Ramos (cell line): ENCODE results near the gene FAM210A.

Source experiments
- in situ Hi-C: fragments of 300-500 bp; cut with MboI; formaldehyde crosslinking; loops from one replicate; pipeline ENCODE4 v1.14.3; 2022; ENCODE audit warnings: low sequenced_read_pairs; ENCODE audit not compliant: unreplicated experiment

Gene FAM210A

DNA sequence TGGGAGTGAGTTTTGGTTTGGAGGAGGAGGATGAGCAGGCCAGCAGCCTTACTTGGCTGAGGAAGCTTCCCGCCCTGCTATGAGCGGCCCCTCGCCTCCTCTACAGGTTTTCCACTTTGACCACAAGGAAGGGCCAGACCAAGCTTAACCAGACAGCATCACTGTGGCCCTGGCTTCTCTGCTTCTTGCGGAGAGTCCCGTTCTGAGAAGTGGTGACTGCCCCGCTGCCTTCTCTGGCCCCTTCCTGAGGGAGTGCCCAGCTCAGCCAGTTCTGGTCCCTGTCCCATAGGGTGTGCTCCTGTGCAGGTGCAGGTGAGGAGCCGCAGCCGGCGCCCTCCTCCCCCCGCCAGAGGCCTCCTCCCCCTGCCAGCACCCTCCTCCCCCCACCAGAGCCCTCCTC is 101.0 kb downstream of the FAM210A start:
- in situ Hi-C loops, result no loop called here

GRCh38 chr18:13624563-13625237 is 101.7 kb downstream of the FAM210A start:
- in situ Hi-C loops, result no loop called here

DNA sequence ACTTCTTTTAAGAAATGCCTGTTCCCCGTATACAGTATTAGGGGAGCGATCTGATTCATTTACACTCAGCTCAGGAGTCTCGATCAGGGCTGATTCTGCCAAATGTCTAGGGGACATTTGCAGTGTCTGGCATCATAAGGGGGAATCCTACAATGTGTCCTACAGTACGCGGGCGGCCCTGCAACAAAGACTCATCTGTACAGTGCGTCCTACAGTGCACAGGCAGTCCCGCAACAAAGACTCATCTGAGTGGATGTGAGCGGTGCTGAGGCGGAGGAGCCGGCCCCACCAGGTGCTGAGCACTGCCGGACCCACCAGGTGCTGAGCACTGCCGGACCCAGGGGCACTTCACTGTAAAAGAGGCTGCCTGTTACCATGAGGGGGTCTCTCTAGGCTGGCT is 102.5 kb downstream of the FAM210A start:
- in situ Hi-C loops, result no loop called here

GRCh38 chr18:13623348-13623747 is 103.0 kb downstream of the FAM210A start:
- in situ Hi-C loops, result no loop called here

GRCh38 chr18:13622751-13623150 is 103.6 kb downstream of the FAM210A start:
- in situ Hi-C loops, result no loop called here

DNA sequence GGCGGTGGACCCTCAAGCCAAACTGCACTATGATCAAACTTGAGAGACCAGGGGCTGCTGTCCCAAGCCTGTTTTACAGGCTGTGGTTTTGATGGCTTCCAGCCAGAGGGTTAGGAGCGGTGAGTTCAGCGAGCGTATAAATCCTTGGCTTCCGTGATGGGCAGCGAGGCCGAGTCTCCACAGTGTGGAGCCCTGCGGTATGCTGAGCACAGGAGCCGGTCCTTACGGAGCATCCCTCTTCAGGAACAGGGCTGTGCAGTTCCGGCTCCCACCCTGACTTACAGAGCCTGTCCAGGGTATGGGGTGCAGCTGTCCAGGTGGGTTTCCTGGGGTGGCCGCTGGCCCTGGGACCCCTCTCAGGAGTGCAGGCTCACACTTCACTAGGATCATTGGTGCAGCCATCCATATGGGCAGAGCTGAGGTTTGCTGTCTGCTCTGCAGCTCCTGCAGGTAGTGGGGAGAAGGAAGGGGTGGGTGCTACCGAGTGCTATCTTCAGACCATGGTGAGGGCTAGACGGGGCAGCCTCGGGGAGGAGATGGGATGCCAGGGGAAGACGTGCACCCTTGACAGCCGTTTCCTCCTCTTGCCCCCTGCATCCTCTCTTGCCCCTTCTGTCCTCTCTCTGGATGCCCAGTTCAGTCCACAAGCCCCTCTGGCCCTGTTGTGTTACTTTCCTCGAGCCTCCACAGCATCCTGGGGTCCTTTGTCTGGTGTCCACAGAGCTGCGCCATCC is 104.3 kb downstream of the FAM210A start:
- in situ Hi-C loops, result no loop called here

DNA sequence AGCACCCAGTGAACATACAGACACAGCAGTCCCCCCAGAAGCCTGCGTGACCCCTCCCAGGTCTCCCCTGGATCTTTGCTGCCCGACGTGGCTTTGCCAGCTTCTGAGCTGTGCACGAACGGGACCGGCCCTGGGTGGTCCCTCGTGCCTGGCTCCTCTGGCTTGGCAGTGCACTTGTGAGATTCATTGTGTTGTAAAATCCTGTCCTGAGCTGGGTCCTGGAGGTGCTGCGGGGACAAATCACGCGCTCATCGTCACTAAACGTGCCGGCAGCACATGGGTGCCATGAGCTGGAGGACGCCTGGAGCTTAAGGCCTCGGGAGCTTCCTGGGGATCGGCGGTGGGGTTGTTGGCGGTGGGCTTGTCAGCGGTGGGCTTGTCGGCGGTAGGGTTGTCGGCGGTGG is 104.9 kb downstream of the FAM210A start:
- in situ Hi-C loops, result no loop called here

DNA sequence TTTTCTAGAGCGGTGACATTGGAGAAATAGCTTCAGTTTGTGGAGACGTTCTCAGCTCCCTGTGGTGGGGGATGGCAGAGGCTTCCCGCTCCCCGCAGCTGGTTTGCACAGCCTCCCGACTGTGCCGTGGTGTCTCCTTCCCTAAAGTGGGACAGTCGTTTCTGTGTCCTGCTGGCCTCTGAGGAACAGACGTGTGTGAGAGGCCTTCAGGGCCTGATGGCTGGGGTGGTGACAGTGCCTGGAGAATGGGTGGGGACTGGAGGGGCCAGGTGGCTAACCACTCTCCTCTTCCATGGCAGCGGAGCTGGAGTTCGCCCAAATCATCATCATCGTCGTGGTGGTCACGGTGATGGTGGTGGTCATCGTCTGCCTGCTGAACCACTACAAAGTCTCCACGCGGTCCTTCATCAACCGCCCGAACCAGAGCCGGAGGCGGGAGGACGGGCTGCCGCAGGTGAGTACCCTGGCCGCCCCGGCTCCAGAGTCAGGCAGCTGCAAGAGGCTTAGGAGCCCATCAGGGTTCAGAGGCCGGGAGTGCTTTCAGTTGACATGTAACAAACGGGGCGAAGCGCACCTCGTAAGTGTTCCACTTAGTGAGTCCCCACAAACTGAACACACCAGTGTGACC is 105.4 kb downstream of the FAM210A start:
- in situ Hi-C loops, result no loop called here

- in situ Hi-C loops, result no loop called here
Measured at GRCh38 chr18:13620206-13620672, 106.1 kb downstream of the FAM210A start.

DNA sequence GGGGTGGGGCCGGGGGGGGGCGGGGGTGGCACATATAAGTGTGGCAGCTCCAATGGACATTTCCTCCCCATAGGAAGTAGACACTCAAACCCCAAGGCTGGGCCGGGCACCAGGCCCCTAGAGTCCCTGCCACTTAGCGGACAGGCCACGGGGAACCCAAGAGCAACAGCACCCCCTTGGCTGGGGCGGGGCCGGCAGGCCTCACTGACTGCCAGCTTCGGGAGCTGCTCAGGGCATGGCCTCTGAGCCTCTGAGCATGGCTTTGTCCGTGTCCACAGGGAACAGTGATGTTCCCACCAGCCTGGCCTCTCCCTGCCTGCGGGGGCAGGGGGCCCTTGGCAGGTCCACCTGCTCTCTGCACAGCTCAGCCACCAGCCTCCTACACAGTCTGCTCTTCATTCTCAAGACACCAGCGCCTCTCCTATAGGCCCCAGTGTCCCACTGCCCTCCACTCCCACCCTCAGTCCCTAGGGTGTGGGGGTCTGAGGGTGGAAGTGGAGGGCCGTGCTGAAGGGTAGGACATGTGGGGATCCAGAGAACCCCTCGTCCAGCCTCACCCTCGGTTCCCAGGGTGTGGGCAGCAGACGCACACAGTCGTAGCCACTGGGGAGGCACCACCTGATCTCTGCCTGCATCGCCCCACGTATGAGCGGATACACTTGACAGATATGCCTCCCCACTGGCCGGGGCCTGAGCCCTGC is 106.7 kb downstream of the FAM210A start:
- in situ Hi-C loops, result no loop called here

- in situ Hi-C loops, result no loop called here
Measured at GRCh38 chr18:13618760-13619438, 107.5 kb downstream of the FAM210A start.

- in situ Hi-C loops, result no loop called here
Measured at GRCh38 chr18:13617826-13618515, 108.4 kb downstream of the FAM210A start.

DNA sequence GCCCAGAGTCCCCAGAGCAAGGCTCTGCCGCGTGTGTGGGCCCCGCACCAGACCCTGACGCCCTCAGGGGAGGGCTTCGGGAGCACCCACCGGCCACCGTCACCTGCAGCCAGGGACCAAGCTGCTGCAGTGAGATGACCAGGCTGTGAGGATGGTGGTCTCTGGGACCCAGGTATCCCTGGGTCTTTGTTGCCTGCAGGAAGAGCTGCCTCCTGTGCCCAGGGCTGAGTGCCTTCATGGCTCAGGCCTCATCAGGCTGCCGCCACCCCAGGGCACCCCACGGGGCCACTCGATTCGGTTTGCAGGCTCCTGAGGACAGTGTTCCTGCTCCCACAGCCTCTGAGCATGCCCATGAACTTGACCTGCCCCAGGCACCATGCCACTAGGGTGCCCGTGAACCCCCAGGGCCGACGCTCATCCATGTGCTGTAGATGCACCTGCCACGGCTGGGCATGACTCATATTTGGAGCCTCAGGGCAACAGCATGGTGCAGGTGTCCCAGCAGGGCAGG is 109.8 kb downstream of the FAM210A start:
- in situ Hi-C loops, result no loop called here

- in situ Hi-C loops, result no loop called here
Measured at GRCh38 chr18:13616041-13616440, 110.3 kb downstream of the FAM210A start.

- in situ Hi-C loops, result no loop called here
Measured at GRCh38 chr18:13615432-13615861, 110.9 kb downstream of the FAM210A start.

DNA sequence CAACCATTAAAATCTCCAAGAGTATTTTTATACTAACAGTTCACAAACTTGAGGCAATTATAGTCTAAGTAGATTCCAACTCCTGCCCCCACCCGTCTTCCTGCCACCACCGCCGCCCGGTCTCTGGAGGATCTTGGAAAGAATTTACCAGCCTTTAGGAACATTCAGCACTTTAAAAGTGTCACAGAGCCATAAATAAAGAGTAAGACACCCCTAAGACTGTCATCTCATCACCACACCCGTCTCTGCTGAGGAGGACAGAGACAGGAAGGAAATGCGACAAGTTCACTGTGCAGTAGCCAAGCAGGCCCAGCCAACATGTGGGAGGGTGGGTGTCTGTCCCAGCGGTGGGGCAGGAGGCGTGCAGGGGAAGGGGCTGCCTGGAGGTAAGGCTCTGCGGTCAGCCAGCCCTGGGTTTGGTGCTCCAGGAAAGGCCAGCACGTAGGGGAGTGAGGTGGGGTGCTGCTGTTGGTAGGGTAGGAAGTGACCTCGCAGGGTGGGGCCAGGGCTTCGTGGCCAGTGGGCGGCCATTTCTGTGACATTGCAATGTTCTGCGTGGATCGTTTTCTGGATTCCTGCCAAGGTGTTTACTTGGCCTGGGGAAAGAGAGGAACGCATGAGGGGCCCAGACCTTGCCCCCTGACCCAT is 111.6 kb downstream of the FAM210A start:
- in situ Hi-C loops, result no loop called here

GRCh38 chr18:13613591-13614501 is 112.5 kb downstream of the FAM210A start:
- in situ Hi-C loops, result no loop called here
